NCI-H1417 (cell line): ENCODE measurements around the gene HDDC3.
"Not testable (repeated sequence)": the region's sequence is repeated elsewhere in the genome, so short reads cannot be mapped to it uniquely, and the experiment has no call there.

Experiments
- DNase-seq, 3 experiments: peaks; one replicate each; lab custom pipeline; 2025; lab: John Stamatoyannopoulos, UW

The HDDC3 gene

GRCh38 chr15:90930861-90931574, 1.3 kb downstream of the HDDC3 start:
- DNase-seq: peak in 1 of 3 experiments; percentile 41

GRCh38 chr15:90929246-90930019, 2.9 kb downstream of the HDDC3 start:
- DNase-seq: no peak

- DNase-seq: not testable (repeated sequence)
Observed at GRCh38 chr15:90928106-90928505, 4.2 kb downstream of the HDDC3 start.

- not testable (repeated sequence) for DNase-seq
Observed at GRCh38 chr15:90926766-90927165, 5.6 kb downstream of the HDDC3 start.

GRCh38 chr15:90924375-90924774, 8.0 kb downstream of the HDDC3 start:
- DNase-seq: no peak

- DNase-seq: not testable (repeated sequence)
Observed at GRCh38 chr15:90922712-90923322, 9.5 kb downstream of the HDDC3 start.

- DNase-seq: no peak
Observed at GRCh38 chr15:90921887-90922286, 10.5 kb downstream of the HDDC3 start.

- DNase-seq: no peak
Observed at GRCh38 chr15:90918835-90919234, 13.5 kb downstream of the HDDC3 start.

GRCh38 chr15:90918034-90918788, 14.1 kb downstream of the HDDC3 start:
- no peak for DNase-seq

GRCh38 chr15:90917569-90917968, 14.8 kb downstream of the HDDC3 start:
- DNase-seq: no peak

- DNase-seq: no peak
Observed at GRCh38 chr15:90916461-90916860, 15.9 kb downstream of the HDDC3 start.

- DNase-seq: no peak
Observed at GRCh38 chr15:90915808-90916440, 16.4 kb downstream of the HDDC3 start.

GRCh38 chr15:90915216-90915807, 17.0 kb downstream of the HDDC3 start:
- DNase-seq: no peak

- no peak for DNase-seq
Observed at GRCh38 chr15:90914305-90915080, 17.9 kb downstream of the HDDC3 start.

GRCh38 chr15:90913398-90913944, 18.9 kb downstream of the HDDC3 start:
- DNase-seq: no peak

GRCh38 chr15:90912770-90913075, 19.6 kb downstream of the HDDC3 start:
- no peak for DNase-seq

GRCh38 chr15:90911906-90912769, 20.2 kb downstream of the HDDC3 start:
- no peak for DNase-seq

GRCh38 chr15:90911302-90911623, 21.1 kb downstream of the HDDC3 start:
- DNase-seq: no peak

- no peak for DNase-seq
Observed at GRCh38 chr15:90910441-90911301, 21.7 kb downstream of the HDDC3 start.
